HEK293 (cell line): ENCODE measurements around the gene TTC33.

Experiments used
- CTCF ChIA-PET: fragments of 350-600 bp; formaldehyde crosslinking; extraction: SDS; loops from one replicate; lab custom pipeline; 2021; ENCODE audit warnings: antibody characterized with exemption; lab: Yijun Ruan, JAX
- POLR2A ChIA-PET: fragments of 300-600 bp; formaldehyde crosslinking; extraction: SDS; loops from one replicate; lab custom pipeline; 2020; ENCODE audit warnings: antibody characterized with exemption, inconsistent platforms; lab: Yijun Ruan, JAX
- H3K27ac ChIP-seq: fragments of 200-500 bp; sonication (Bioruptor generic); 2 replicates; pipeline ENCODE4 v1.5.1; 2014; ENCODE audit warnings: low read depth, low read length, control low read depth, inconsistent platforms; ENCODE audit errors: extremely low read depth
- H3K36me3 ChIP-seq, 2 experiments: fragments of 200-500 bp in 1 of 2; sonication (Bioruptor generic) in 1 of 2; 1 replicate in 1 of 2; 2 replicates in 1 of 2; pipeline ENCODE4 v1.5.1; 2014 to 2017; ENCODE audit warnings: inconsistent platforms in 2 of 2, low read length in 2 of 2; ENCODE audit not compliant: control insufficient read depth in 2 of 2, insufficient read depth in 1 of 2
- H3K4me1 ChIP-seq: fragments of 200-500 bp; sonication (Bioruptor generic); 2 replicates; pipeline ENCODE4 v1.5.1; 2014; ENCODE audit warnings: mild to moderate bottlenecking, low read length, inconsistent platforms; ENCODE audit not compliant: control insufficient read depth, insufficient read depth
- H3K4me3 ChIP-seq: 2 replicates; pipeline ENCODE4 v1.5.1; 2011; ENCODE audit warnings: low read depth, mild to moderate bottlenecking, control low read depth, low read length, moderate library complexity
- H3K9me3 ChIP-seq: fragments of 200-500 bp; sonication (Bioruptor generic); 2 replicates; pipeline ENCODE4 v1.5.1; 2014; ENCODE audit warnings: low read depth, low read length, inconsistent platforms; ENCODE audit not compliant: control insufficient read depth, insufficient read depth
- KLF1 ChIP-seq: fragments of 450-650 bp; formaldehyde crosslinking; IDR thresholded peaks from 2 replicates; pipeline ENCODE4 v1.5.1; 2016; ENCODE audit warnings: missing biosample characterization, missing genetic modification characterization
- SP7 ChIP-seq: fragments of 450-650 bp; formaldehyde crosslinking; IDR thresholded peaks from 2 replicates; pipeline ENCODE4 v1.5.1; 2016; ENCODE audit warnings: missing biosample characterization, missing genetic modification characterization
- YY1 ChIP-seq: fragments of 450-650 bp; formaldehyde crosslinking; IDR thresholded peaks from 2 replicates; pipeline ENCODE4 v1.5.1; 2018; ENCODE audit warnings: missing biosample characterization, missing genetic modification characterization
- ZBTB17 ChIP-seq: fragments of 450-650 bp; formaldehyde crosslinking; IDR thresholded peaks from 2 replicates; pipeline ENCODE4 v1.5.1; 2016; ENCODE audit warnings: missing biosample characterization, missing genetic modification characterization
- ZNF114 ChIP-seq: fragments of 450-650 bp; formaldehyde crosslinking; IDR thresholded peaks from 2 replicates; pipeline ENCODE4 v1.5.0; 2017; ENCODE audit warnings: missing biosample characterization, missing genetic modification characterization
- ZNF157 ChIP-seq: fragments of 450-650 bp; formaldehyde crosslinking; IDR thresholded peaks from 2 replicates; pipeline ENCODE4 v1.5.1; 2016; ENCODE audit warnings: missing biosample characterization, missing genetic modification characterization
- ZNF341 ChIP-seq: fragments of 450-650 bp; formaldehyde crosslinking; IDR thresholded peaks from 2 replicates; pipeline ENCODE4; 2016; ENCODE audit warnings: low read depth, missing biosample characterization, missing genetic modification characterization
- ZNF423 ChIP-seq: fragments of 450-650 bp; formaldehyde crosslinking; IDR thresholded peaks from 2 replicates; pipeline ENCODE4 v1.5.1; 2016; ENCODE audit warnings: missing biosample characterization, missing genetic modification characterization
- ZNF529 ChIP-seq: fragments of 450-650 bp; formaldehyde crosslinking; IDR thresholded peaks from 2 replicates; pipeline ENCODE4 v1.5.1; 2017; ENCODE audit warnings: missing genetic modification characterization, missing biosample characterization; ENCODE audit not compliant: insufficient replicate concordance
- ZNF571 ChIP-seq: fragments of 450-650 bp; formaldehyde crosslinking; IDR thresholded peaks from 2 replicates; pipeline ENCODE4 v1.5.0; 2017; ENCODE audit warnings: missing biosample characterization, missing genetic modification characterization
- TF ChIP-seq, protein P1 (sequence below): fragments of 450-650 bp; formaldehyde crosslinking; IDR thresholded peaks from 2 replicates; pipeline ENCODE4 v1.5.1; 2016; ENCODE audit warnings: missing biosample characterization, missing genetic modification characterization
- TF ChIP-seq, protein P2 (sequence below): fragments of 450-650 bp; formaldehyde crosslinking; IDR thresholded peaks from 2 replicates; pipeline ENCODE4 v1.5.1; 2016; ENCODE audit warnings: missing biosample characterization, missing genetic modification characterization
- TF ChIP-seq, protein P3 (sequence below): fragments of 450-650 bp; formaldehyde crosslinking; IDR thresholded peaks from 2 replicates; pipeline ENCODE4 v1.5.1; 2016; ENCODE audit warnings: missing biosample characterization, missing genetic modification characterization
- TF ChIP-seq, protein P4 (sequence below): fragments of 450-650 bp; IDR thresholded peaks from 2 replicates; pipeline ENCODE4 v1.5.1; 2018; ENCODE audit warnings: missing biosample characterization, mild to moderate bottlenecking, missing genetic modification characterization
- TF ChIP-seq, protein P5 (sequence below): fragments of 450-650 bp; formaldehyde crosslinking; IDR thresholded peaks from 2 replicates; pipeline ENCODE4 v1.5.1; 2017; ENCODE audit warnings: missing biosample characterization, missing genetic modification characterization

Gene TTC33

DNA sequence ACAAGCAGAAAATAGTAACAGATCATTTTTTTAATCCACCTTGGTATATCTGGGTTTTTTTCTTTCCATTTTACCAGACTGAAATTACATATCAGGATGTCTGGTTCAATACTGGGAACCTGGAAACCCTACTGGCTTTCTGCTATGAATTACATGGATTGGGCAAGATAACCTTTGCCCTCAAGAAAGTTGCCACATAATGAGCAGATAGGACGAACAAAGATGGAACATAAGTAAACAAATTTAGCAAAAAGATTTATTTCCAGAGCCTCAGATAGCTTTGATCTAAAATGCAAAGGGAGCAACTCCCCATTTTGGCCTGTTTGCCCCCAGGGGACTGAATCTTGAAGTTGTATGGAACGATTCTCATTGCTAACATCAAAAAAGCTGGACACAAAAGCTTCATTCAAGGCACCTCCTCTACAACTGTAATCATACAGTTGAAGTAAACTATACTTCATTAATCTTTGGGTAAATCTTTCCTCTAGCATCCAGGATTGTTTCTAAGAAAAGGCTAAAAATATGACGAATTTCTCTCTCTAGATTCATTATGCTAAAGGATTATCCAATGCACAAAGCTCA, 207.7 kb downstream of the TTC33 start:
- POLR2A ChIA-PET = no interaction called here
- TF ChIP-seq ZNF423 (tag by site-specific recombination) (no peak), ZNF571 (tag by site-specific recombination) (no peak), SP7 (no peak), YY1 (tag by site-specific recombination) (no peak), ZNF341 (tag by site-specific recombination) (no peak), KLF1 (tag by site-specific recombination) (no peak), ZNF114 (no peak)
- TF ChIP-seq, protein P1, sequence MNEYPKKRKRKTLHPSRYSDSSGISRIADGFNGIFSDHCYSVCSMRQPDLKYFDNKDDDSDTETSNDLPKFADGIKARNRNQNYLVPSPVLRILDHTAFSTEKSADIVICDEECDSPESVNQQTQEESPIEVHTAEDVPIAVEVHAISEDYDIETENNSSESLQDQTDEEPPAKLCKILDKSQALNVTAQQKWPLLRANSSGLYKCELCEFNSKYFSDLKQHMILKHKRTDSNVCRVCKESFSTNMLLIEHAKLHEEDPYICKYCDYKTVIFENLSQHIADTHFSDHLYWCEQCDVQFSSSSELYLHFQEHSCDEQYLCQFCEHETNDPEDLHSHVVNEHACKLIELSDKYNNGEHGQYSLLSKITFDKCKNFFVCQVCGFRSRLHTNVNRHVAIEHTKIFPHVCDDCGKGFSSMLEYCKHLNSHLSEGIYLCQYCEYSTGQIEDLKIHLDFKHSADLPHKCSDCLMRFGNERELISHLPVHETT = no peak
- Histone ChIP-seq H3K4me1 (no peaks in the 10 kb centered on the region), H3K36me3 (no peaks in the 10 kb centered on the region), H3K27ac (no peak overlapping the region), H3K9me3 (no peaks in the 10 kb centered on the region), H3K4me3 (no peak overlapping the region)
- CTCF ChIA-PET = interaction anchor here (0.5 to 0.6 kb wide), 2 partner anchors 37 to 331 kb away, joined by 3 to 4 read pairs; no protein-coding TSS in a partner anchor

DNA sequence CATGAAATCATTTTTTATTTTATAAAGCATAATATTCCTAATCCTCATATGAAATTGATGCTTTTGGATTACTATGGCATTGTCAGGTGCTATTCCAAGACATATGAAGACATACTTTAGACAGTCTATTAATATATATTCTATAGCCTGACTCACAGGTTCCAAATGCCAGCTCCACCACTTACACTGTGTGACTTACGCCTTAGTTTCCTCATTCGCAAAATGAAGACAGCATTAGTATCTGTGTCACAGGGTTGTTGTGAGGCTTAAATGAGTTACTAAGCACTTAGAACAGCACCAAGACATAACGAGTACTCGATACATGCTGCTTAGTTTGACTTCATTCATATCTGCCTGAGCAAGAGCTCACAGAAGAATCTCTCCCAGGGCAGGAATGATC, 208.2 kb downstream of the TTC33 start:
- Histone ChIP-seq H3K36me3 (no peaks in the 10 kb centered on the region), H3K4me3 (no peak overlapping the region), H3K4me1 (no peaks in the 10 kb centered on the region), H3K27ac (no peak overlapping the region), H3K9me3 (no peaks in the 10 kb centered on the region)
- POLR2A ChIA-PET = no interaction called here
- CTCF ChIA-PET = interaction anchor here (0.5 kb wide), 1 partner anchor 331 kb away, joined by 3 read pairs; no protein-coding TSS in a partner anchor
- TF ChIP-seq ZNF529 (tag by site-specific recombination) = no peak
- TF ChIP-seq, protein P2, sequence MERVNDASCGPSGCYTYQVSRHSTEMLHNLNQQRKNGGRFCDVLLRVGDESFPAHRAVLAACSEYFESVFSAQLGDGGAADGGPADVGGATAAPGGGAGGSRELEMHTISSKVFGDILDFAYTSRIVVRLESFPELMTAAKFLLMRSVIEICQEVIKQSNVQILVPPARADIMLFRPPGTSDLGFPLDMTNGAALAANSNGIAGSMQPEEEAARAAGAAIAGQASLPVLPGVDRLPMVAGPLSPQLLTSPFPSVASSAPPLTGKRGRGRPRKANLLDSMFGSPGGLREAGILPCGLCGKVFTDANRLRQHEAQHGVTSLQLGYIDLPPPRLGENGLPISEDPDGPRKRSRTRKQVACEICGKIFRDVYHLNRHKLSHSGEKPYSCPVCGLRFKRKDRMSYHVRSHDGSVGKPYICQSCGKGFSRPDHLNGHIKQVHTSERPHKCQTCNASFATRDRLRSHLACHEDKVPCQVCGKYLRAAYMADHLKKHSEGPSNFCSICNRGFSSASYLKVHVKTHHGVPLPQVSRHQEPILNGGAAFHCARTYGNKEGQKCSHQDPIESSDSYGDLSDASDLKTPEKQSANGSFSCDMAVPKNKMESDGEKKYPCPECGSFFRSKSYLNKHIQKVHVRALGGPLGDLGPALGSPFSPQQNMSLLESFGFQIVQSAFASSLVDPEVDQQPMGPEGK (tag by site-specific recombination) = no peak
- TF ChIP-seq, protein P3, sequence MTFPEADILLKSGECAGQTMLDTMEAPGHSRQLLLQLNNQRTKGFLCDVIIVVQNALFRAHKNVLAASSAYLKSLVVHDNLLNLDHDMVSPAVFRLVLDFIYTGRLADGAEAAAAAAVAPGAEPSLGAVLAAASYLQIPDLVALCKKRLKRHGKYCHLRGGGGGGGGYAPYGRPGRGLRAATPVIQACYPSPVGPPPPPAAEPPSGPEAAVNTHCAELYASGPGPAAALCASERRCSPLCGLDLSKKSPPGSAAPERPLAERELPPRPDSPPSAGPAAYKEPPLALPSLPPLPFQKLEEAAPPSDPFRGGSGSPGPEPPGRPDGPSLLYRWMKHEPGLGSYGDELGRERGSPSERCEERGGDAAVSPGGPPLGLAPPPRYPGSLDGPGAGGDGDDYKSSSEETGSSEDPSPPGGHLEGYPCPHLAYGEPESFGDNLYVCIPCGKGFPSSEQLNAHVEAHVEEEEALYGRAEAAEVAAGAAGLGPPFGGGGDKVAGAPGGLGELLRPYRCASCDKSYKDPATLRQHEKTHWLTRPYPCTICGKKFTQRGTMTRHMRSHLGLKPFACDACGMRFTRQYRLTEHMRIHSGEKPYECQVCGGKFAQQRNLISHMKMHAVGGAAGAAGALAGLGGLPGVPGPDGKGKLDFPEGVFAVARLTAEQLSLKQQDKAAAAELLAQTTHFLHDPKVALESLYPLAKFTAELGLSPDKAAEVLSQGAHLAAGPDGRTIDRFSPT (tag by site-specific recombination) = no peak
- TF ChIP-seq ZNF157 (tag by site-specific recombination) = no peak

DNA sequence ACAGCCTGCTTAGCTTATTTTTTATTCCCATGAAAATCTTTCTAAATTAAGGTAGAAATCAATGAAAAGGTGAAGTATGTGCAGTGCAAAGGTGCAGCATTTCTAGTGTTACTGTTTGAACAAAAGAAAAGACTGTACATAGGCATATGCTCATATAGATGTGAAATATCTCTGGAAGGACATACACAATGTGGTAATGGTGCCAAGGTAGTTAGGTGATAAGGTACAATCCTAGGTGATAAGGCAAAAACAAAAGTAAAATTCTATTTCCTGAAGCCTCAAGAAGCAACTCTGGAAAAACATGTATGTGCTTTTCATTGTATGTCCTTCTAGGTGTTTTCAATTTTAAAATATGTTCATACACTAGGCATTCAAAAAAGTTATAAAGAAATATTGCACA, 215.5 kb downstream of the TTC33 start:
- Histone ChIP-seq H3K4me1 (no peaks in the 10 kb centered on the region), H3K4me3 (no peak overlapping the region), H3K9me3 (no peaks in the 10 kb centered on the region), H3K27ac (no peak overlapping the region), H3K36me3 (no peaks in the 10 kb centered on the region)
- CTCF ChIA-PET = interaction anchor here (0.7 kb wide), 1 partner anchor 139 kb away, joined by 4 read pairs; the partner anchor contains the start of gene PTGER4
- POLR2A ChIA-PET = no interaction called here
- TF ChIP-seq, protein P4, sequence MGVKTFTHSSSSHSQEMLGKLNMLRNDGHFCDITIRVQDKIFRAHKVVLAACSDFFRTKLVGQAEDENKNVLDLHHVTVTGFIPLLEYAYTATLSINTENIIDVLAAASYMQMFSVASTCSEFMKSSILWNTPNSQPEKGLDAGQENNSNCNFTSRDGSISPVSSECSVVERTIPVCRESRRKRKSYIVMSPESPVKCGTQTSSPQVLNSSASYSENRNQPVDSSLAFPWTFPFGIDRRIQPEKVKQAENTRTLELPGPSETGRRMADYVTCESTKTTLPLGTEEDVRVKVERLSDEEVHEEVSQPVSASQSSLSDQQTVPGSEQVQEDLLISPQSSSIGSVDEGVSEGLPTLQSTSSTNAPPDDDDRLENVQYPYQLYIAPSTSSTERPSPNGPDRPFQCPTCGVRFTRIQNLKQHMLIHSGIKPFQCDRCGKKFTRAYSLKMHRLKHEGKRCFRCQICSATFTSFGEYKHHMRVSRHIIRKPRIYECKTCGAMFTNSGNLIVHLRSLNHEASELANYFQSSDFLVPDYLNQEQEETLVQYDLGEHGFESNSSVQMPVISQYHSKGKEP (tag by site-specific recombination) = no peak
- TF ChIP-seq, protein P5, sequence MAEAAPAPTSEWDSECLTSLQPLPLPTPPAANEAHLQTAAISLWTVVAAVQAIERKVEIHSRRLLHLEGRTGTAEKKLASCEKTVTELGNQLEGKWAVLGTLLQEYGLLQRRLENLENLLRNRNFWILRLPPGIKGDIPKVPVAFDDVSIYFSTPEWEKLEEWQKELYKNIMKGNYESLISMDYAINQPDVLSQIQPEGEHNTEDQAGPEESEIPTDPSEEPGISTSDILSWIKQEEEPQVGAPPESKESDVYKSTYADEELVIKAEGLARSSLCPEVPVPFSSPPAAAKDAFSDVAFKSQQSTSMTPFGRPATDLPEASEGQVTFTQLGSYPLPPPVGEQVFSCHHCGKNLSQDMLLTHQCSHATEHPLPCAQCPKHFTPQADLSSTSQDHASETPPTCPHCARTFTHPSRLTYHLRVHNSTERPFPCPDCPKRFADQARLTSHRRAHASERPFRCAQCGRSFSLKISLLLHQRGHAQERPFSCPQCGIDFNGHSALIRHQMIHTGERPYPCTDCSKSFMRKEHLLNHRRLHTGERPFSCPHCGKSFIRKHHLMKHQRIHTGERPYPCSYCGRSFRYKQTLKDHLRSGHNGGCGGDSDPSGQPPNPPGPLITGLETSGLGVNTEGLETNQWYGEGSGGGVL (tag by site-specific recombination) = no peak
- no peak for TF ChIP-seq ZBTB17 (tag by site-specific recombination)
